GM23338 (cell line): Measurements from ENCODE around the gene HAPLN2. TPM values are rescaled to one million over a fixed set of nuclear protein-coding genes. Genes with fewer than 3 reads are reported as not detected.

Experiments used
- ATAC-seq: fragments of 200-7000 bp; cut with Tn5 transposase; 3 replicates; pipeline ENCODE4 v1.9.1; 2020
- DNase-seq: peaks from one replicate; pipeline ENCODE4 v3.0.0-alpha.2; 2015; ENCODE audit warnings: low spot score
- H2AFZ ChIP-seq: fragments of 200-600 bp; sonication (generic); 2 replicates; pipeline ENCODE4 v1.8.0; 2016; ENCODE audit warnings: antibody characterized with exemption, mild to moderate bottlenecking, moderate library complexity
- H3F3A ChIP-seq: fragments of 200-600 bp; sonication (generic); replicated peaks from 2 replicates; pipeline ENCODE4 v1.8.0; 2017; ENCODE audit warnings: antibody characterized with exemption, mixed run types, low read depth
- H3K27ac ChIP-seq: fragments of 200-600 bp; sonication (generic); 2 replicates; pipeline ENCODE4 v1.6.1; 2016; ENCODE audit warnings: low read depth
- H3K27me3 ChIP-seq: fragments of 200-600 bp; sonication (generic); 2 replicates; pipeline ENCODE4 v1.8.0; 2016; ENCODE audit warnings: mild to moderate bottlenecking, mixed run types, moderate library complexity; ENCODE audit not compliant: insufficient read depth
- H3K36me3 ChIP-seq: fragments of 200-600 bp; sonication (generic); 2 replicates; pipeline ENCODE4 v1.8.0; 2016; ENCODE audit warnings: mild to moderate bottlenecking; ENCODE audit not compliant: insufficient read depth
- H3K4me1 ChIP-seq: fragments of 200-600 bp; sonication (generic); 2 replicates; pipeline ENCODE4 v1.8.0; 2016; ENCODE audit warnings: mild to moderate bottlenecking, moderate library complexity; ENCODE audit not compliant: insufficient read depth
- H3K4me2 ChIP-seq: fragments of 200-600 bp; sonication (generic); 2 replicates; pipeline ENCODE4 v1.7.1; 2017; ENCODE audit warnings: mixed run types
- H3K4me3 ChIP-seq: fragments of 200-600 bp; sonication (generic); 2 replicates; pipeline ENCODE4 v1.6.1; 2016; ENCODE audit warnings: mixed run types
- H3K79me2 ChIP-seq: fragments of 200-600 bp; sonication (generic); replicated peaks from 2 replicates; pipeline ENCODE4 v1.8.0; 2017; ENCODE audit warnings: mild to moderate bottlenecking; ENCODE audit not compliant: insufficient read depth
- H3K9me2 ChIP-seq: fragments of 200-600 bp; sonication (generic); 2 replicates; pipeline ENCODE4 v1.8.0; 2017; ENCODE audit not compliant: insufficient read depth
- H4K20me1 ChIP-seq: fragments of 200-600 bp; sonication (generic); replicated peaks from 2 replicates; pipeline ENCODE4 v1.8.0; 2017; ENCODE audit warnings: mild to moderate bottlenecking; ENCODE audit not compliant: insufficient read depth
- H3K27ac Mint-ChIP-seq: 2 replicates; pipeline ENCODE4 v1.8.0; 2020; ENCODE audit warnings: inconsistent platforms, mild to moderate bottlenecking, moderate library complexity, mixed read lengths
- H3K27me3 Mint-ChIP-seq: 3 replicates; pipeline ENCODE4 v1.8.0; 2022; ENCODE audit warnings: low read depth, mild to moderate bottlenecking, moderate library complexity, mixed read lengths, inconsistent platforms; ENCODE audit not compliant: insufficient read depth, poor library complexity
- H3K36me3 Mint-ChIP-seq: 3 replicates; pipeline ENCODE4 v1.8.0; 2021; ENCODE audit warnings: low read depth, mild to moderate bottlenecking, inconsistent platforms, moderate library complexity, mixed read lengths
- H3K4me1 Mint-ChIP-seq: 3 replicates; pipeline ENCODE4 v1.8.0; 2020; ENCODE audit warnings: mild to moderate bottlenecking, inconsistent platforms, mixed read lengths
- H3K4me3 Mint-ChIP-seq: 3 replicates; pipeline ENCODE4 v1.8.0; 2021; ENCODE audit warnings: moderate library complexity, mild to moderate bottlenecking, inconsistent platforms, mixed read lengths
- H3K9me3 Mint-ChIP-seq: 3 replicates; pipeline ENCODE4 v1.8.0; 2020; ENCODE audit warnings: moderate library complexity, mild to moderate bottlenecking, inconsistent platforms, mixed read lengths
- CREB1 ChIP-seq: fragments of 250-450 bp; sonication (Bioruptor Pico); IDR thresholded peaks from 2 replicates; pipeline ENCODE4 v1.5.0; 2020; ENCODE audit warnings: low read depth, mild to moderate bottlenecking, moderate library complexity
- CTCF ChIP-seq, 2 experiments: fragments of 200-600 bp in 1 of 2; sonication (generic) in 1 of 2; conservative IDR thresholded peaks; 2 replicates each; pipeline versions ENCODE4 v1.5.1 to v1.6.1; 2016 to 2017; ENCODE audit warnings: antibody characterized with exemption in 2 of 2, low read depth in 2 of 2, mild to moderate bottlenecking in 2 of 2, moderate library complexity in 1 of 2
- ETS1 ChIP-seq: IDR thresholded peaks from 2 replicates; pipeline ENCODE4 v1.6.1; 2016; ENCODE audit warnings: antibody characterized with exemption
- EZH2 ChIP-seq: fragments of 200-600 bp; sonication (generic); IDR thresholded peaks from one replicate; pipeline ENCODE4 v1.8.0; 2017; ENCODE audit warnings: antibody characterized with exemption, mild to moderate bottlenecking, low read depth; ENCODE audit not compliant: unreplicated experiment
- NANOG ChIP-seq: IDR thresholded peaks from 2 replicates; pipeline ENCODE4 v1.6.1; 2016; ENCODE audit warnings: antibody characterized with exemption, borderline replicate concordance
- POLR2AphosphoS5 ChIP-seq: IDR thresholded peaks from 2 replicates; pipeline ENCODE4 v1.6.1; 2016; ENCODE audit warnings: antibody characterized with exemption, low read depth
- REST ChIP-seq: IDR thresholded peaks from one replicate; pipeline ENCODE4 v1.6.1; 2018; ENCODE audit warnings: antibody characterized with exemption; ENCODE audit not compliant: unreplicated experiment
- STAT1 ChIP-seq: IDR thresholded peaks from one replicate; pipeline ENCODE4 v1.6.1; 2016; ENCODE audit warnings: antibody characterized with exemption; ENCODE audit not compliant: unreplicated experiment
- ZNF331 ChIP-seq: fragments of 250-450 bp; sonication (Bioruptor Pico); IDR thresholded peaks from 2 replicates; pipeline ENCODE4 v1.5.0; 2020; ENCODE audit warnings: low read depth, mild to moderate bottlenecking, moderate library complexity
- polyA plus RNA-seq: library from polyadenylated mRNA; unstranded; fragments of >200 nt; fragmentation: Nextera tagmentation; extraction: Ambion mirVana; gene quantifications from 2 replicates; pipeline ENCODE4 v1.2.1, GENCODE V29; 2016
- total RNA-seq: library from RNA; depleted of rRNA; stranded (reverse); fragments of >200 nt; shearing (Covaris generic); gene quantifications from 2 replicates; pipeline ENCODE4 v1.2.3, GENCODE V29; 2014

The HAPLN2 gene
- total and polyA plus RNA-seq, 2 experiments from 2014 or later = 0.53 TPM; not detected in 1

- Histone ChIP-seq H3K27ac (no peak overlapping the region), H3K9me2 (peaks cover 12% of the 10 kb centered on the region), H4K20me1 (no peaks in the 10 kb centered on the region; the same call in 1 of the 2 replicates), H3K4me1 (peaks cover 70% of the 10 kb centered on the region), H3K79me2 (peaks cover 37% of the 10 kb centered on the region), H3K27me3 (peaks cover 5% of the 10 kb centered on the region), H3K36me3 (peaks cover 19% of the 10 kb centered on the region), H3K4me3 (no peak overlapping the region), H3K4me2 (no peak overlapping the region), H3F3A (peaks cover 33% of the 10 kb centered on the region; the same call in 1 of the 2 replicates), H2AFZ (no peak overlapping the region)
- peaks cover 9% of the 10 kb centered on the region for H3K9me3 Mint-ChIP-seq
- H3K27ac Mint-ChIP-seq = no peak overlapping the region
- no peak for TF ChIP-seq ZNF331 (CRISPR knock-in tag)
- no peak for TF ChIP-seq ETS1
- TF ChIP-seq CREB1 (CRISPR knock-in tag) = no peak
- TF ChIP-seq NANOG = no peak
- no peak for TF ChIP-seq STAT1
- H3K36me3 Mint-ChIP-seq = peaks cover 46% of the 10 kb centered on the region
- ATAC-seq = no peak
- H3K27me3 Mint-ChIP-seq = peaks cover 33% of the 10 kb centered on the region
- H3K4me3 Mint-ChIP-seq = peak overlapping the region; percentile 4; the same call in 1 of the 3 replicates
- DNase-seq = no peak
- peaks cover 86% of the 10 kb centered on the region for H3K4me1 Mint-ChIP-seq
Measured at GRCh38 chr1:156670791-156671190, 51.6 kb downstream of the HAPLN2 start.

- Histone ChIP-seq H4K20me1 (no peaks in the 10 kb centered on the region; the same call in 1 of the 2 replicates), H3K4me2 (no peak overlapping the region), H3K9me2 (peaks cover 12% of the 10 kb centered on the region), H3K27ac (no peak overlapping the region), H3K4me3 (no peak overlapping the region), H3K4me1 (peaks cover 67% of the 10 kb centered on the region), H3K36me3 (peaks cover 19% of the 10 kb centered on the region), H3K79me2 (peaks cover 47% of the 10 kb centered on the region), H2AFZ (no peak overlapping the region), H3K27me3 (peaks cover 15% of the 10 kb centered on the region), H3F3A (peaks cover 32% of the 10 kb centered on the region; the same call in 1 of the 2 replicates)
- H3K27me3 Mint-ChIP-seq = peaks cover 33% of the 10 kb centered on the region
- peaks cover 82% of the 10 kb centered on the region for H3K4me1 Mint-ChIP-seq
- ATAC-seq (no peak), DNase-seq (no peak)
- H3K36me3 Mint-ChIP-seq = peaks cover 48% of the 10 kb centered on the region
- no peak overlapping the region for H3K27ac Mint-ChIP-seq
- no peak overlapping the region; the same call in 2 of the 3 replicates for H3K4me3 Mint-ChIP-seq
- peaks cover 9% of the 10 kb centered on the region for H3K9me3 Mint-ChIP-seq
- TF ChIP-seq ZNF331 (CRISPR knock-in tag) = no peak
- TF ChIP-seq STAT1 = no peak
- no peak for TF ChIP-seq EZH2
- TF ChIP-seq POLR2AphosphoS5 = no peak
- no peak for TF ChIP-seq ETS1
- no peak for TF ChIP-seq REST
- no peak for TF ChIP-seq CTCF (conservative IDR thresholded peaks at IDR 0.05; ENCODE audit: low read depth in 2 of 2)
Measured at GRCh38 chr1:156671804-156672203, 52.6 kb downstream of the HAPLN2 start.
